ENCODE data around the gene LATS2.
"Not testable (repeated sequence)": the region's sequence is repeated elsewhere in the genome, so short reads cannot be mapped to it uniquely, and the experiment has no call there.

The LATS2 gene

GRCh38 chr13:20938302-20938701, 123.1 kb downstream of the LATS2 start:
- H3K4me3 ChIP-seq (replicated peaks; ENCODE audit: insufficient read depth, low read length) = no peak overlapping the region
- no peak for TF ChIP-seq CTCF (IDR thresholded peaks at IDR 0.05; ENCODE audit: insufficient read depth, low read length)
- no peak for TF ChIP-seq SPI1 (IDR thresholded peaks at IDR 0.05; ENCODE audit: borderline replicate concordance, low read depth)
- no peak for TF ChIP-seq GABPA (IDR thresholded peaks at IDR 0.05; ENCODE audit: low read depth)
- no peak for TF ChIP-seq REST (IDR thresholded peaks at IDR 0.05; ENCODE audit: insufficient replicate concordance, low read depth)
- TF ChIP-seq POLR2AphosphoS5 (IDR thresholded peaks at IDR 0.05; ENCODE audit: low read depth) = no peak
- no peak overlapping the region for H3K27ac ChIP-seq (replicated peaks)
- H3K27me3 ChIP-seq (ENCODE audit: insufficient read depth, poor library complexity, severe bottlenecking) = no peaks in the 10 kb centered on the region
- no peak for DNase-seq (ENCODE audit: low read depth in 1 of 2, low spot score in 1 of 2)

GRCh38 chr13:20927596-20928257, 133.7 kb downstream of the LATS2 start:
- DNase-seq (ENCODE audit: low read depth in 1 of 2, low spot score in 1 of 2) = no peak
- no peak overlapping the region for H3K4me3 ChIP-seq (replicated peaks; ENCODE audit: insufficient read depth, low read length)
- TF ChIP-seq SPI1 (IDR thresholded peaks at IDR 0.05; ENCODE audit: borderline replicate concordance, low read depth) = peak; percentile 59
- TF ChIP-seq CTCF (IDR thresholded peaks at IDR 0.05; ENCODE audit: insufficient read depth, low read length) = no peak
- H3K27ac ChIP-seq (replicated peaks) = no peak overlapping the region
- H3K27me3 ChIP-seq (ENCODE audit: insufficient read depth, poor library complexity, severe bottlenecking) = no peaks in the 10 kb centered on the region

GRCh38 chr13:20925395-20925790, 136.0 kb downstream of the LATS2 start:
- DNase-seq (ENCODE audit: low read depth in 1 of 2, low spot score in 1 of 2); H3K27me3 ChIP-seq (ENCODE audit: insufficient read depth, poor library complexity, severe bottlenecking); H3K4me3 ChIP-seq (replicated peaks; ENCODE audit: insufficient read depth, low read length); H3K27ac ChIP-seq (replicated peaks): not testable (repeated sequence)

GRCh38 chr13:20924758-20925394, 136.5 kb downstream of the LATS2 start:
- Histone ChIP-seq H3K27ac (replicated peaks) (no peak overlapping the region), H3K4me3 (replicated peaks; ENCODE audit: insufficient read depth, low read length) (no peak overlapping the region), H3K27me3 (ENCODE audit: insufficient read depth, poor library complexity, severe bottlenecking) (no peaks in the 10 kb centered on the region)
- no peak for TF ChIP-seq SPI1 (IDR thresholded peaks at IDR 0.05; ENCODE audit: borderline replicate concordance, low read depth)
- TF ChIP-seq POLR2AphosphoS5 (IDR thresholded peaks at IDR 0.05; ENCODE audit: low read depth) = no peak
- TF ChIP-seq REST (IDR thresholded peaks at IDR 0.05; ENCODE audit: insufficient replicate concordance, low read depth) = no peak
- TF ChIP-seq CTCF (IDR thresholded peaks at IDR 0.05; ENCODE audit: insufficient read depth, low read length) = peak; percentile 52
- TF ChIP-seq GABPA (IDR thresholded peaks at IDR 0.05; ENCODE audit: low read depth) = no peak
- peak; percentile 40 to 71 for DNase-seq (ENCODE audit: low read depth in 1 of 2, low spot score in 1 of 2)
